ENCODE data around the gene PIK3CD. TPM values are rescaled to one million over a fixed set of nuclear protein-coding genes. Genes with fewer than 3 reads are reported as not detected.
"Not testable (repeated sequence)": the region's sequence is repeated elsewhere in the genome, so short reads cannot be mapped to it uniquely, and the experiment has no call there.

Gene PIK3CD
- total RNA-seq, 1 donor from 2014 or later = 3.1 TPM

DNA sequence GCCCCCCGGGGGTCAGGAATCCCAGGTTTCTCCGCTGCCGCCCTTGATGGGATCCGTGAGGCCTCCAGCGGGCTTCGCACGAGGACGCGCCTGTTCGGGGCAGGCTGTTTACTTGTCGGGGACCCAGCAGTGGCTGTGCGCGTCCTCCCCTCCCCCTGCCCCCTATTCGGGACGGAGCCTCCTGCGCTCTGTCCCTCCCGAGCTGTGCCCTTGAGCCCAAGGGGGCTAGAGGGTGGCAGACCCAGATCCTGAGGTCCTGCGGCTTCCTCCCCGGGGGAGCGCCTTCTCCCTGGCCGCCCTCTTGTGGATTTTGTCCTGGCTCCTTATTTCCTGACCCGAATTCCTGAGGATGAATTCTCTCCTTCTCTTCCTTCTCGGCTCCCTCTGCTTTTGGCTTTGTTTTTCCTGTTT is 38.4 kb downstream of the PIK3CD start:
- peak; percentile 22 for DNase-seq

DNA sequence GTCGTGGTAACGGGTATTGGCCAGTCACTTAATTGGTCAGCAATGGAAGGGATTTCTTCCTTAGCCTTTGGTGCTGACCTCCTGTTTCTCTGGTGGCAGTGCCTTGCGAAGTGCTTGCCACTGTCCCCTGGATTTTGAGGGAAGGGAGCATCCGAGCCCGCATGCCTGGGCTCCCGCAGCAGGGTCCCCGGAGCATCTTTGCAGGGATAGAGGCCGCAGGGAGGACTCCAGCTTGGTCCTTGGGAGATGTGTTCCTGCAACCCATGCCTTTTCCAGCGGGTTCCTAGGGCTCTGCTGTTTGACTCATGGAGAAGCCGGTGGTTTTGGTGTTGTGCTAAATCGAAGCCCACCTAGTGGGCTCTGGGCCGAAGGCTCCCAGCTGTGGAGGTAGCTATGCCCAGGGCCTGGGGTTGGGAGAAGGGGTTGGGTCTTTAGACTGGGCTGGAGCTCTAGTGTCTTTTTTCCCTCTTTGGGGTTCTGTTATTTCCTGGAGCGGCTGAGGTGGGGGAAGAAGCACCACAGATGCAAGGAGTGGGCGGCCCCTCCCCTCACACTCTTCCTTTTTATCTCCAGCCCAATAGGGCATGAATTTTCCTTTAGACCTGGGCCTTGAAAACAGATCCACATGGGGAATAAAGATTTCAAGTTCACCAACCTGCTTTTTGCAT is 39.0 kb downstream of the PIK3CD start:
- no peak for DNase-seq

DNA sequence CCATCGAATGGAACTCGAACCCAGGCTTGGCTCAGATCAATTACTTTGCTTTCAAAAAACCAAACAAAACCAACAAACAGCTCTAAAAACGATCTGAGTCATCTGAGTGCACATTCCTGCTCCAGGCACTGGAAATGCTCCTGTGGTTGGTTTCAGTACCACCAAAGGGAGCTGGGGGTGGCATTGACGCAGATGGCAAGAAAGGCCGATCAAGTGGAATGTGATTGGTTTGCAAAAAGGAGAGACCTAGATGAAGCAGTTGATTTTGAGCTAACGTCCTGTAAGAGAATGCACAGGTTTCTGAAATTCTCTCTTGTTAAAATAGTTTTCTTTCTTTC is 39.5 kb downstream of the PIK3CD start:
- no peak for DNase-seq

DNA sequence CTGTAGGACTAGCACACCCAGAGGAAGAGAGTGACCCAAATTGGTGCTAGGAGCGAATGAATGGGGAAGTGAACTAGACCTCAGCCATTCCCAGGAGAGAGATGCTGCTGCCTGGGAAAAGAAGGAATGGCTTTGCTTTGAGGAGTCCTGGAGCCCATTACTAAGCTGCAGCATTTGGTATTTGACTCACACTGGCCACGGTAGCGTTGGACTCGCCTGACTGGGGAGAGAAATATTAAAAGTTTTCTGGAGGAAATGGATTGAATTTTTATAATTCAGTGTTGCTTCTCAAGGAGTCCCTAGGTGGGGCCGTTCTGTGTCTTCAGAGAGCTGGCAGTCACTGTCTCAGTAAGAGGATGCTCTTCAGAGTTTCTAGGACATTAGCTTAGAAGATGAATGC is 40.2 kb downstream of the PIK3CD start:
- no peak for DNase-seq

DNA sequence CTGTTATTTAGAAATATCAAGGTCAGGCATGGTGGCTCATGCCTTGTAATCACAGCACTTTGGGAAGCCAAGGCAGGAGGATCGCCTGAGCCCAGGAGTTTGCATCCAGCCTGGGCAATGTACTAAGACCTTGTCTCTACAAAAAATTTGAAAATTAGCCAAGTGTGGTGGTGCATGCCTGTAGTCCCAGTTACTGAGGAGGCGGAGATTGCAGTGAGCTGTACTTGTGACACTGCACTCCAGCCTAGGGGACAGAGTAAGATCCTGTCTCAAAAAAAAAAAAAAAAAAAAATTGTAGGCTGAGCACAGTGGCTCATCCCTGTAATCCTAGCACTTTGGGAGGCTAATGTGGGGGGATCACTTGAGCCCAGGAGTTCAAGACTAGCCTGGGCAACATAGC is 45.3 kb downstream of the PIK3CD start:
- no peak for DNase-seq

DNA sequence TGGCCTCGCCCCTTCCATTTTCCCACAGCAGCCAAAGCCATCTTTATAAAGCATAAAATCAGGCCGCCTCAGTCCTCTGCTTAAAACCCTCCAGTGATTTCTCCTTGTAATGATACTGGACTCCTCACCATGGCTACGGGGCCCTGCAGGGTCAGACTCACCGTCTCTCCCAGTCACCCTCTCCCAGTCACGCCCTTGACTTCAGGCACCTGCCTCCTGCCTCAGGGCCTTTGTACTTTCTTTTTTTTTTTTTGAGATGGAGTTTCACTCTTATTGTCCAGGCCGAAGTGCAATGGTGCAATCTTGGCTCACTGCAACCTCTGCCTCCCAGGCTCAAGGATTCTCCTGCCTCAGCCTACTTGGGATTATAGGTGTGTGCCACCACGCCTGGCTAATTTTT is 47.8 kb downstream of the PIK3CD start:
- no peak for DNase-seq

DNA sequence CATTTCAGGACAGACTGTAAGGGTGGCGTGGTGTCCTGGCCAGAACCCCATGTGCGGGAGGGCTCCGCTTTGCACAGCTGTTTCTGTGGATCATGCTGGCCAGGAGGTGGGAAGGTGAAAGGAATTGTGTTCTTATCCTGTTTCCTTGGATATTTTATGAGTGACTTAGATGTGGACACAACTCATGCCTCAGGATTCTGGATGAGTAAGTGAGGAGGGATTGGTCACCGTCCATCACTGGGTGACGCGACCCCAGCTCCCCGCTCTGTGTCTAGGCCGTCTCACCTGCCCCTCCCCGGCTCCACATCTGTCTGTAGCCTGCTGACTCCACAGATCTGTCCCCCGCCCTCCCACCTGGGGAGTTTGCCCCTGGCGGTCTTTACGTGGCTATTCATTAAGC is 48.8 kb downstream of the PIK3CD start:
- no peak for DNase-seq

DNA sequence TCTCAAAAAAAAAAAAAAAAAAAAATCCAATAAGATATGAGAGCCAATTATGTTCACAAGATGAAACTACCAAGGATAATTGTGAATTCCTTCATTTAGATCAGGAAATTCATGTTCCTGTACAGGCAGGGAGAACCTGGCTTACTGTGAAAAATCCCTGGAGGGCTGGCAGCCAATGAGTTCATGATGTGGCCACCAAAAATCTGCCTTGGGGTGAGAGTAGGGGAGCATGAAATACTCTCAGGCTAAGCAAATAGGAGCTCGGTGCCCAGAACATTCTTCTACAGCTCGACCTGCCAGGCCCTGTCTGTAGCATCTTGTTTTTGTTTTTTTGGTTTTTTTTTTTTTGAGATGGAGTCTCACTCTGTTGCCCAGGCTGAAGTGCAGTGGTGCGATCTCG is 50.1 kb downstream of the PIK3CD start:
- DNase-seq = no peak

DNA sequence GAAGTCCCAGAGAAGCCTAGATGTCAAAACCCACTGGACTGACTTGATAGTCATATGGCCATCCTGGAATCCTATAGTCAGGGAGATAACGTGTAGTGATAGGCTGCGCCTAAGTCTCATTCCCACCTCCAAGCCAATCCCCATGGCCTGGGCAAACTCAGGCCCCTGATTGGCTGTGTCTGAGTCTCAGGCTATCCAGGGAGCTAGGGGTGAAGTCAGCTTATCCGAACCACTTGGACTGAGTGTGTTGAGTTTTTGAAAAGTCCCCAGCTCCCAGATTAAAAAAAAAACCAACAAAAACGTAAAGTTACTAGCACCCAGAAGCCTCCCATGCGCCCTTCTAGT is 51.6 kb downstream of the PIK3CD start:
- no peak for DNase-seq

DNA sequence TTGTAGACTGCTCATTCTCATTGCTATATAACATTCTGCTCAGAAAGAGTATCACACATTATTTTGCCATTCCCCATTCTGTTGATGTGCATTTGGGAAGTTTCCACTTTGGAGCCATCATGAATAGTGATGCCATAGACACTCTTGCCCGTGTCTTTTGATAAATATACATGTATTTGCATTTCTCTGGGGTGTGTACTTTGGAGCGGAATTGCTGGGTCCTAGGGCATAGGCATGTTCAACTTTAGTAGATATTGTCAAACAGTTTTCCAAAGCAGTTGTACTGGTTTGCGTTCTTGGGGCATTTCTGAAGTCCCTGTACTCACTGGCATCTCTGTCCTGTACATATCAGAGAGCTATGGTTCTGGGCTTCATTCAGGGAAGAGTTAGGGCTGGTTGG is 52.1 kb downstream of the PIK3CD start:
- no peak for DNase-seq

DNA sequence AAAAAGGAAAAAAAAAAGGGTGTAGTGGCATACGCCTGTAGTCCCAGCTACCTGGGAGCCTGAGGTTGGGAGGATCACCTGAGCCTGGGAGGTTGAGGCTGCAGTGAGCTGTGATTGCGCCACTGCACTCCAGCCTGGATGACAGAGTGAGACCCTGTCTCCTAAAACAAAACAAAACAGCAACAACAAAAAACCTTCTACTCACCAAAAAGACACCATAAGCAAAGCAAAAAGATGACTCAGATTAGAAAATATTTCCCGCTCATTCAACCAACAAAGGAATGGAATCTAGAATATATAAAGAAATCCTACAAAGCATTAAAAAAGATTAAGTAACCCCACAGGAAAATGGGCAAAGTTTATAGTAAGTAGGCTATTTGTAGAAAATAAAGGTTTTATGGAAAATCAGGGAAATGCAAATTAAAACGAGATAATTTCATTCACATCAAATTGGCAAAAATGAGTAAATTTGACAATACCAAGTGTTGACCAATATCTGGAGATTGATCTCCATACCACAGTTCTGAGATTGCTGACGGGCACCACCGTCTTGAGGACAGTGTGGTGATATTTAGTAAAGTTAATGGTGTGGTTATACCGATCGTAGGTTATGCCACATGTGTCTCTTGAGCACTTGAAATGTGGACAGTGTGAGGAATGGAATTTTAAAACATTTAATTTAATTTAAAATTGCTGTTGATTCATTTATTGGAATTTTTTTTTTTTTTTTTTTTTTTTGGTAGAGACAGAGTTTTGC is 54.0 kb downstream of the PIK3CD start:
- no peak for DNase-seq

DNA sequence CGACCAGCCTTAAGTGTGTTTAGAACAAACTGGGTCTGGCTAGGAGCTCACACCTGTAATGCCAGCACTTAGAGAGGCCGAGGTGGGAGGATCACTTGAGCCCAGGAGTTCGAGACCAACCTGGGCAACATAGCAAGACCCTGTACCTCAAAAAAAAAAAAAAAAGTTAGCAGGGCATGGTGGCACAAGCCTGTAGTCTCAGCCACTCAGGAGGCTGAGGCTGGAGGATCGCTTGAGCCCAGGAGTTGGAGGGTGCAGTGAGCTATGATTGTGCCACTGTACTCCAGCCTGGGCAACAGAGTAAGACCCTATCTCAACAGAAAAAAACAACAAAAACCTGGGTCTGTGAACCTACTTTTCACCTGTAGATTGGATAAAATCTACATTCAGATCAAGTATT is 54.6 kb downstream of the PIK3CD start:
- DNase-seq = no peak

DNA sequence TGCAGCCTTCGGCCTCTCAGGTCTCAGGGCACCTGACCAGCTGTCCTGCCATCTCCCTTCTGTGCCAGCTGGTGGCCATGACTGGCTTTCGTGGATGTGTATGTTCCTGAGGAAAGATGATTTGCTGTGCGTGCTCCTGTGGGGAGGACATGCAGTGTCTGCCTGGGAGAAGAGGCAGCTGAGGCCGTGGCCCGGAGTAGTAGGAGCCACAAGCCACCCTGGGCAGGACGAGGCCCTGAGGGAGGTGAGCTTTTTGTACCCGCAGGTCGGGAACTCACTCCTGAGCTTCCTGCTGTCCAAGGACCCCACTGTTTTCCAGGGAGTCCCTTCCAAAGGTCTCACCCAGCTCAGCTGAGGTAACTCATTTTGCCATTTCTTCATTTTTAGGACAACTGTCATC is 58.5 kb downstream of the PIK3CD start:
- no peak for DNase-seq

DNA sequence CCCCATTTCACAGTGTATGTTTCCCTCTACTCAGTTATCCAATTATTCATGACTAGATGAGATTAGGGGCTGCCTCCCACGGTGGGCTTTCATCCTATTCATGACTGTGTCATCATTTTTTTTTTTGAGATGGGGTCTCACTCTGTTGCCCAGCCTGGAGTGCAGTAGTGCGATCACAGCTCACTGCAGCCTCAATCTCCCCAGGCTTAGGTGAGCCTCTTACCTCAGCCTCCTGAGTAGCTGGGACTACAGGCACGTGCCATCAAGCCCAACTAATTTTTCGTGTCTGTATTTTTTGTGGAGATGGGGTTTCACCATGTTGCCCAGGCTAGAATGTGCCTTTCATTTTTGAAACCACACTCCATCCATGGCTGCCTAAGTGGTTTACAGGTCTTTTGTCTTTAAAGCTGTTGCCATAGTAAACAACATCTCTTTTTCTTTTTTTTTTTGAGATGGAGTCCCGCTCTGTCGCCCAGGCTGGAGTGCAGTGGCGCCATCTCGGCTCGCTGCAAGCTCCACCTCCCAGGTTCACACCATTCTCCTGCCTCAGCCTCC is 60.0 kb downstream of the PIK3CD start:
- no peak for DNase-seq

DNA sequence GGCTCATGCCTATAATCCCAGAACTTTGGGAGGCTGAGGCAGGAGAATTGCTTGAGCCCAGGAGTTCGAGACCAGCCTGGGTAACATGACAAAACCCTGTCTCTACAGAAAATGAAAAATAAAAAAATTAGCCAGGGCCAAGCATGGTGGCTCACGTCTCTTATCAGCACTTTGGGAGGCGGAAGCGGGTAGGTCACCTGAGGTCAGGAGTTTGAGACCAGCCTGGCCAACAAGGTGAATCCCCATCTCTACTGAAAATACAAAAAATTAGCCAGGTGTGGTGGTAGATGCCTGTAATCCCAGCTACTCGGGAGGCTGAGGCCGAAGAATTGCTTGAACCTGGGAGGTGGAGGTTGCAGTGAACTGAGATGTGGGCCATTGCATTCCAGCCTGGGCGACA is 61.2 kb downstream of the PIK3CD start:
- DNase-seq = not testable (repeated sequence)

DNA sequence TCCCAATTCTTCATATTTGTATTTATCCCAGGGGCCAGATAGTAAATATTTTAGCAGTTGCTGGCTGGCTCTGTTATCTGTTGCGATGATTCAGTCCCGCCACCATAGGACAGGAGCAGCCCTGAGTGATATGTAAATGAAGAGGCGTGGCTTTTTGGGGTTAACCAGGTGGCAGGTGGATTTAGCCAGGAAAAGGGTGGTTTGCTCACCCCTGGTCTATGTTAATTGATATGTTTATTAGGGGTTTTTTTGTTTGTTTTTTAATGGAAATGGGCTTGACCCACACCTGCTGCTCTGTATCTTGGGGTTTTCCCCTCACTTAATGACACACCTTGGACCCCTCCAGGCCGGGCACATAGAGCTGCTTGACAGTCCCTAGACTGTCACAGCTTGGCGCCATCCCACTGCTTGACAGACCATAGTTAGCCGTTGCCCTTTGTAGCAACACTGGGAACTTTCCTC is 62.8 kb downstream of the PIK3CD start:
- DNase-seq = no peak

DNA sequence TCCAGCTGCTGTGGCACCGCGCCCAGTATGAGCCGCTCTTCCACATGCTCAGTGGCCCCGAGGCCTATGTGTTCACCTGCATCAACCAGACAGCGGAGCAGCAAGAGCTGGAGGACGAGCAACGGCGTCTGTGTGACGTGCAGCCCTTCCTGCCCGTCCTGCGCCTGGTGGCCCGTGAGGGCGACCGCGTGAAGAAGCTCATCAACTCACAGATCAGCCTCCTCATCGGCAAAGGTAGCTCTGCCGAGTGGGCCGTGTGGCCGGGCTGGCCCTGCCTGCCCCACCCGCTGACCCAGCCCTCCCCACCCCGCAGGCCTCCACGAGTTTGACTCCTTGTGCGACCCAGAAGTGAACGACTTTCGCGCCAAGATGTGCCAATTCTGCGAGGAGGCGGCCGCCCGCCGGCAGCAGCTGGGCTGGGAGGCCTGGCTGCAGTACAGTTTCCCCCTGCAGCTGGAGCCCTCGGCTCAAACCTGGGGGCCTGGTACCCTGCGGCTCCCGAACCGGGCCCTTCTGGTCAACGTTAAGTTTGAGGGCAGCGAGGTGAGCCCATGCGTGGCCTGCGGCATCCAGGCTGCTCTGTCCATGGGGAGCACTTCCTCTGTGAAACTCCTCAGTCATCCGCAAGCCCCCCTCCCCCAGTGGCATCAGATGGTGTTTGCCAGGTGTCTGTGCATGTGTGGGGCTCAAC is 64.2 kb downstream of the PIK3CD start:
- no peak for DNase-seq

DNA sequence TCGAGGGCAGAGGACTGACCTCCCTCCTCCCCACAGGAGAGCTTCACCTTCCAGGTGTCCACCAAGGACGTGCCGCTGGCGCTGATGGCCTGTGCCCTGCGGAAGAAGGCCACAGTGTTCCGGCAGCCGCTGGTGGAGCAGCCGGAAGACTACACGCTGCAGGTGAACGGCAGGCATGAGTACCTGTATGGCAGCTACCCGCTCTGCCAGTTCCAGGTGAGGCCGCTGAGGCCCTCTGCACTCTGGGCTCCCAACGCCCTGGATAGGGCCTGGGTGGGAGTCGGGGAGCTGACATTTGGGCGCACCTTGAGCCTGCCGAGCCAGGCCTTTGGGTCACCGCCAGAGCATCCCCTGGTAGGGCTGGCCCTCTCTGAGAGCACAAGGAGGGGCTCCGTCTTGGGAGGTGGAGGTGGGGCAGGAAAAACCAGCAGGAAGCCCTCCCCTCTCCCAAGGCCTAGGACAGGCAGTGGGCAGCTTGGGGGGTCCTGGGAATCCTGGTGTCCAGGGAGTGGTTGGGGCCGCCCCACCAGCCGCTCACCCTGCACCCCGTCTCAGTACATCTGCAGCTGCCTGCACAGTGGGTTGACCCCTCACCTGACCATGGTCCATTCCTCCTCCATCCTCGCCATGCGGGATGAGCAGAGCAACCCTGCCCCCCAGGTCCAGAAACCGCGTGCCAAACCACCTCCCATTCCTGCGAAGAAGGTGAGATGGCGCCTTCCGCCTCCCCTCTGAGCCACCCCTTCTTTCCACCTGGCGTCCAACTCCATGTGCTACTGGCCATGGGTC is 65.1 kb downstream of the PIK3CD start:
- DNase-seq = no peak

DNA sequence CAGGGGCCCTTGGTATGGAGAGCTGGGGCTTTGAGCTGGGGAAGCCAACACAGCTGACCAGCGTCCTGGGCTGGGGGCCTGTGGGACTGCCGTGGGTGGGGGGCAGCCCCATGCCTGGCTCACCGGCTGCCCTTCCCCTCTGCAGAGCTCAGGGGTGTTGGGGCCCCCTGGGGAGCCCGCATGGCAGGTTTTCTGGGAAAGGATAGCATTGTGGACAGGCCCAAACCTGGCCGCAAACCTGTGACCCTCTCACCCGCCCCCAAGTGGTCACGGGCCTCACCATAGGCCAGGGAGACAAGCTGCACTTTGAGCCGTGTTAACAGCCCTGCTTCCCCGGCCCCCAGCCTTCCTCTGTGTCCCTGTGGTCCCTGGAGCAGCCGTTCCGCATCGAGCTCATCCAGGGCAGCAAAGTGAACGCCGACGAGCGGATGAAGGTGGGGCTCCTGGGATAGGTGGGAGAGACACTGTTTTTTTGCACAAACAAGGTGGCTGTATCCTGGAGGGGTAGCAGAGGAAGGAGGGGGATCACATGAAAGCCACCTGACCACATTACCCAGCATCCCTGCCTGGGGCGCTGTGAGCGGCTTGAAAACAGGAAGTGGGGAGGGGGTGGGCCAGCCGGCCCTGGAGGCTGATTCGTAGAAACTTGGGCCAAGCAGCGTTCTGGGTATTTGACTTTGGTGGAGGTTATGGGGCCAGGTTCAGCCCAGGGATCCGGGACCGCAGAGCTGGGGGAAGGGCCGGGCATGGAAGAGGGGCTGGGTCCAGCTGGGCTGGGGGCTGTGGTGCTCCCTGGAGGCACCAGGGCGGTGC is 65.9 kb downstream of the PIK3CD start:
- DNase-seq = peak; percentile 71

DNA sequence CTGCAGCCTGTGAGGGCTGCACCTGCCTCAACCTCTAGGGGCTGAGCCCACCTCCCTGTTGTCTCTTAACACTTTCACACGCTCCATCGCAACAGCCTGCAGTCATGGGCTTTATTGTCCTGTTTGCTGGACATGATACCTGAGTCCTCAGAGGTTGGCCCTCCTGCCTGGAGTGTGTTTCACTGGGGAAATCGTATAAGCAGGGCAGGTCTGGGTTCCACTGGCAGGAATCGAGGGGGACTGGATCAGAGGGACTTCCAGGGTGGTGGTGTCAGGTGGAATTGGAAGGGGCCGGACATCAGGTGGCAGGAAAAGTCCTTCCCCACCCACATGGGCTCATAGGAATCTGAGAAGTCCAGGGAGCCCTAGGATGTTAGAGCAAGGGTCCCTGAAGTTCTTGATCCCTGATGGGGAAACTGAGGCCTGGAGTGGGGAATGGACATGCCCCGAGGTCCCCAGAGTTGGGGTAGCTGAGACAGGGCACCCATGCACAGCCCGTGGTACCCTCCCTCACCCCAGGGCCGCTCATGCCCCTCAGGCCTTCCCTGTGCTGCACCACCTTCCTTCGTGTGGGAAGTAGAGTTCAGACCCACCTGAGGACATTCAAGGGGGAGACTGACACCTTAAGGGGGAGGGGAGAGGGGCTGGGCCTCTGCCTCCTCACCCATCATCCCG is 66.6 kb downstream of the PIK3CD start:
- DNase-seq = no peak

Measured in tongue (tissue), 2 donors.